Endothelial cell of umbilical vein (primary cell): ENCODE measurements around the gene SPON1. TPM values are rescaled to one million over a fixed set of nuclear protein-coding genes. Genes with fewer than 3 reads are reported as not detected.

Experiments
- BruUV-seq: library from RNA; stranded (reverse); fragments of 400-500 nt; replicated peaks from 2 replicates; lab custom pipeline; 2021; lab: Mats Ljungman, UMichigan
- CTCF ChIA-PET: fragments of 300-600, 350-600 bp; sonication (Branson Sonifier 250); formaldehyde crosslinking; loops from one replicate; lab custom pipeline; 2021; ENCODE audit warnings: antibody characterized with exemption, inconsistent platforms; lab: Charles Lee
- POLR2A ChIA-PET: fragments of 300-600, 350-600 bp; sonication (Branson Sonifier 250); formaldehyde crosslinking; loops from one replicate; lab custom pipeline; 2021; ENCODE audit warnings: antibody characterized with exemption, inconsistent platforms; lab: Charles Lee
- DNase-seq: peaks from one replicate; pipeline ENCODE4 v3.0.0-alpha.2; 2011; ENCODE audit warnings: low read depth, low spot score
- FAIRE-seq: peaks from 2 replicates; lab custom pipeline; 2011; peaks lifted over from hg19 to GRCh38; lab: Jason Lieb, UNC
- H2AFZ ChIP-seq: 2 replicates; pipeline ENCODE4 v1.6.0; 2012; ENCODE audit warnings: low read depth, low read length, control low read depth, inconsistent platforms
- H3K27ac ChIP-seq: 2 replicates; pipeline ENCODE4 v1.5.1; 2011; ENCODE audit warnings: low read depth, mild to moderate bottlenecking, control low read depth, low read length, moderate library complexity; ENCODE audit not compliant: insufficient read depth
- H3K27me3 ChIP-seq, 2 experiments: 2 replicates each; pipeline versions ENCODE4 v1.6.0 to v1.6.1; 2011; ENCODE audit warnings: low read length in 2 of 2, mixed read lengths in 1 of 2; ENCODE audit not compliant: control insufficient read depth in 2 of 2, insufficient read depth in 2 of 2
- H3K36me3 ChIP-seq, 2 experiments: 2 replicates in 1 of 2; 3 replicates in 1 of 2; pipeline ENCODE4 v1.5.1; 2011; ENCODE audit warnings: low read length in 2 of 2, mild to moderate bottlenecking in 1 of 2, moderate library complexity in 1 of 2; ENCODE audit not compliant: control insufficient read depth in 2 of 2, insufficient read depth in 2 of 2; ENCODE audit errors: extremely low read depth in 1 of 2
- H3K4me1 ChIP-seq: 3 replicates; pipeline ENCODE4 v1.5.1; 2011; ENCODE audit warnings: mild to moderate bottlenecking, low read length; ENCODE audit not compliant: control insufficient read depth, insufficient read depth; ENCODE audit errors: extremely low read depth
- H3K4me2 ChIP-seq: 2 replicates; pipeline ENCODE4 v1.6.1; 2011; ENCODE audit warnings: low read length, control low read depth, mixed read lengths; ENCODE audit not compliant: insufficient read depth
- H3K4me3 ChIP-seq, 3 experiments: fragments of 200-600 bp in 1 of 3; sonication (generic), shearing (Covaris generic) in 1 of 3; replicated peaks in 1 of 3; 2 replicates each; pipeline ENCODE4 v1.5.1; 2011 to 2016; ENCODE audit warnings: control low read depth in 3 of 3, low read length in 3 of 3, mild to moderate bottlenecking in 2 of 3, inconsistent platforms in 1 of 3, low read depth in 1 of 3, moderate library complexity in 1 of 3; ENCODE audit not compliant: insufficient read depth in 1 of 3
- H3K79me2 ChIP-seq: 2 replicates; pipeline ENCODE4 v1.6.0; 2012; ENCODE audit warnings: low read length, inconsistent platforms; ENCODE audit not compliant: control insufficient read depth, insufficient read depth
- H3K9ac ChIP-seq: replicated peaks from 2 replicates; pipeline ENCODE3; 2011; ENCODE audit warnings: low read length, control low read depth; ENCODE audit not compliant: insufficient read depth; ENCODE audit errors: extremely low read depth
- H3K9me1 ChIP-seq: replicated peaks from 3 replicates; pipeline ENCODE4 v1.6.0; 2011; ENCODE audit warnings: mild to moderate bottlenecking, low read length; ENCODE audit not compliant: control insufficient read depth, insufficient read depth; ENCODE audit errors: extremely low read depth
- H3K9me3 ChIP-seq: replicated peaks from 2 replicates; pipeline ENCODE4 v1.5.1; 2012; ENCODE audit warnings: low read length, inconsistent platforms; ENCODE audit not compliant: control insufficient read depth, insufficient read depth
- H4K20me1 ChIP-seq: replicated peaks from 2 replicates; pipeline ENCODE3; 2011; ENCODE audit warnings: mild to moderate bottlenecking, low read length; ENCODE audit not compliant: control insufficient read depth, insufficient read depth; ENCODE audit errors: extremely low read depth
- EZH2 ChIP-seq: IDR thresholded peaks from 2 replicates; pipeline ENCODE4 v1.6.1; 2012; ENCODE audit warnings: borderline replicate concordance, low read depth, mild to moderate bottlenecking, moderate library complexity, low read length, inconsistent platforms; ENCODE audit not compliant: severe bottlenecking
- FOS ChIP-seq: IDR thresholded peaks from 2 replicates; pipeline ENCODE4 v1.6.1; 2011; ENCODE audit warnings: mild to moderate bottlenecking, low read length, moderate library complexity, borderline replicate concordance; ENCODE audit not compliant: insufficient read depth
- GATA2 ChIP-seq: IDR thresholded peaks from 2 replicates; pipeline ENCODE4 v1.7.0; 2011; ENCODE audit warnings: low read depth, mild to moderate bottlenecking, moderate library complexity, mixed read lengths, low read length; ENCODE audit not compliant: insufficient read length, insufficient read depth
- JUN ChIP-seq: IDR thresholded peaks from 2 replicates; pipeline ENCODE4 v1.6.1; 2011; ENCODE audit warnings: borderline replicate concordance, low read depth; ENCODE audit not compliant: insufficient read length, insufficient read depth
- MYC ChIP-seq: IDR thresholded peaks from one replicate; pipeline ENCODE4 v1.6.1; 2011; ENCODE audit warnings: mild to moderate bottlenecking, low read depth, low read length
- POLR2A ChIP-seq: IDR thresholded peaks from 2 replicates; pipeline ENCODE4 v1.6.1; 2012; ENCODE audit warnings: low read depth, mild to moderate bottlenecking, control low read depth, low read length
- POLR2AphosphoS5 ChIP-seq: IDR thresholded peaks from 2 replicates; pipeline ENCODE4 v1.6.1; 2012; ENCODE audit warnings: low read depth, mild to moderate bottlenecking, control low read depth, low read length, moderate library complexity; ENCODE audit not compliant: insufficient read depth
- dilution Hi-C: fragments of 300-500 bp; cut with MboI; formaldehyde crosslinking; loops from one replicate; pipeline ENCODE4 v1.15.0; 2019; ENCODE audit warnings: low sequenced_read_pairs; ENCODE audit not compliant: extremely low pct_ligation_motif_present
- intact Hi-C: fragments of 100-400 bp; cut with micrococcal nuclease; formaldehyde crosslinking; loops from one replicate; pipeline ENCODE4 v1.10.0; 2022
- polyA plus RNA-seq, 4 experiments: library from polyadenylated mRNA; depleted of rRNA in 3 of 4; stranded (reverse) in 3 of 4; unstranded in 1 of 4; fragments of >200 nt; gene quantifications; 2 replicates each; pipeline versions ENCODE4 v1.2.1 to v1.2.3, GENCODE V29; 2011 to 2012; ENCODE audit warnings: missing spikeins in 1 of 4
- total RNA-seq: library from RNA; stranded (reverse); gene quantifications from 2 replicates; pipeline ENCODE4 v1.2.3, GENCODE V29; 2021
- TF ChIP-seq, protein P1 (sequence below), 2 donors: IDR thresholded peaks; 1 replicate in 1 of 2; 2 replicates in 1 of 2; pipeline ENCODE4 v1.5.1; 2011; ENCODE audit warnings: low read length in 2 of 2, mild to moderate bottlenecking in 2 of 2, moderate library complexity in 2 of 2, control low read depth in 1 of 2, inconsistent platforms in 1 of 2, low read depth in 1 of 2; ENCODE audit not compliant: insufficient read depth in 1 of 2; ENCODE audit errors: extremely low read depth in 1 of 2
- TF ChIP-seq, protein P2 (sequence below): IDR thresholded peaks from 2 replicates; pipeline ENCODE4 v1.6.1; 2011; ENCODE audit not compliant: insufficient read depth, insufficient read length

SPON1 gene
- total and polyA plus RNA-seq, 2 donors (not counting 3 experiments of a cell fraction or from before 2014, with no cell fraction given), result 0.31 TPM; not detected in 1

DNA sequence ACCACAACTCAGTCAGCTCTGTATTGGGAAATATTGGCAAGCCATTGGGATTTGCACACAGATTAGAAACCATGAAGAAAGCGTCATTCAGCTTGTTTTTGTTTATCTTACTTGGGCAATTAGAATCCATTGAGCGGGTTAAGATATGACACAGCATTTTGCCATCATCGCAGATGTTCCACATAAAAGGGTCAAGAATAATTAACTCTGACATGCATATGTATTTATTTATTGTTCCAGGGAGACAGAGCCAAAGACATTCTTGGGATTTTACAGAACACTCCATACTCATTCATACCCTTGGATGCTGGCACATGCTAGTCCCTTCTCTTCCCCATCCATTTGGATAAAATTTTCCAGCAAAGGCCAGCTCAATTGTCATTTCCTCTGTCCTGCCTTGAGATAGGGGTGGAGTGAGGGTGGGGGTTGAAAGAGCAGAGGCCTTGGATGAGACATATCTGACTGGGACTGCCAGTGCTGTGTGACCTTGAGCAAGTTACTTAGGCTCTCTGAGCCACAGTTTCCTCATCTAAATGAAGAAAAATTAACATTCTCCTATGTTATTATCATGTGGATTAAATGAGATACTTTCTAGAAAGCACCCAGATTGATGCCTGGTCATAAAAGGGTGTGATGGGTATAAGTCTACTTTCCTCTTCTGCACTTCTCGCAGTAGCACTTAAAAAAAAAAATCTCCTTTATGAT lies 216.7 kb downstream of the SPON1 start:
- no peaks in the 10 kb centered on the region for H3K36me3 ChIP-seq
- H3K4me1 ChIP-seq, result no peaks in the 10 kb centered on the region
- CTCF ChIA-PET, result no interaction called here
- H3K4me2 ChIP-seq, result no peak overlapping the region
- intact Hi-C loops (no loop called here), dilution Hi-C loops (no loop called here)
- TF ChIP-seq MYC, result no peak
- no peak for TF ChIP-seq FOS
- TF ChIP-seq JUN, result no peak
- no peak for TF ChIP-seq POLR2A
- TF ChIP-seq, protein P1, sequence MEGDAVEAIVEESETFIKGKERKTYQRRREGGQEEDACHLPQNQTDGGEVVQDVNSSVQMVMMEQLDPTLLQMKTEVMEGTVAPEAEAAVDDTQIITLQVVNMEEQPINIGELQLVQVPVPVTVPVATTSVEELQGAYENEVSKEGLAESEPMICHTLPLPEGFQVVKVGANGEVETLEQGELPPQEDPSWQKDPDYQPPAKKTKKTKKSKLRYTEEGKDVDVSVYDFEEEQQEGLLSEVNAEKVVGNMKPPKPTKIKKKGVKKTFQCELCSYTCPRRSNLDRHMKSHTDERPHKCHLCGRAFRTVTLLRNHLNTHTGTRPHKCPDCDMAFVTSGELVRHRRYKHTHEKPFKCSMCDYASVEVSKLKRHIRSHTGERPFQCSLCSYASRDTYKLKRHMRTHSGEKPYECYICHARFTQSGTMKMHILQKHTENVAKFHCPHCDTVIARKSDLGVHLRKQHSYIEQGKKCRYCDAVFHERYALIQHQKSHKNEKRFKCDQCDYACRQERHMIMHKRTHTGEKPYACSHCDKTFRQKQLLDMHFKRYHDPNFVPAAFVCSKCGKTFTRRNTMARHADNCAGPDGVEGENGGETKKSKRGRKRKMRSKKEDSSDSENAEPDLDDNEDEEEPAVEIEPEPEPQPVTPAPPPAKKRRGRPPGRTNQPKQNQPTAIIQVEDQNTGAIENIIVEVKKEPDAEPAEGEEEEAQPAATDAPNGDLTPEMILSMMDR (IDR thresholded peaks at IDR 0.05; ENCODE audit: extremely low read depth in 1 of 2, insufficient read depth in 1 of 2, low read depth in 1 of 2, low read length in 2 of 2), result no peak
- TF ChIP-seq POLR2AphosphoS5, result no peak
- TF ChIP-seq GATA2, result no peak
- no peak for TF ChIP-seq EZH2
- TF ChIP-seq, protein P2, sequence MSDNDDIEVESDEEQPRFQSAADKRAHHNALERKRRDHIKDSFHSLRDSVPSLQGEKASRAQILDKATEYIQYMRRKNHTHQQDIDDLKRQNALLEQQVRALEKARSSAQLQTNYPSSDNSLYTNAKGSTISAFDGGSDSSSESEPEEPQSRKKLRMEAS, result no peak
- H3K27ac ChIP-seq, result no peak overlapping the region
- FAIRE-seq (no peak), DNase-seq (no peak)
- H3K9ac ChIP-seq, result no peak overlapping the region
- no peaks in the 10 kb centered on the region for H3K79me2 ChIP-seq
- no peaks in the 10 kb centered on the region for H3K9me3 ChIP-seq
- no peaks in the 10 kb centered on the region for H4K20me1 ChIP-seq
- no peak overlapping the region for H3K4me3 ChIP-seq
- H3K9me1 ChIP-seq, result no peaks in the 10 kb centered on the region
- H2AFZ ChIP-seq, result no peak overlapping the region
- POLR2A ChIA-PET, result no interaction called here
- peaks cover 0 to 4% of the 10 kb centered on the region in 2 experiments for H3K27me3 ChIP-seq
- BruUV-seq, result no TSS peak
